GM12801 (cell line): ENCODE data around the gene PCDH9.

Source experiments
- CTCF ChIP-seq: IDR thresholded peaks from one replicate; pipeline ENCODE4 v1.5.1; 2011; ENCODE audit warnings: control low read depth; ENCODE audit not compliant: insufficient read length; ENCODE audit errors: extremely low read depth

The PCDH9 gene

GRCh38 chr13:67069117-67069767, 160.9 kb downstream of the PCDH9 start:
- TF ChIP-seq CTCF: no peak

GRCh38 chr13:67064920-67065319, 165.2 kb downstream of the PCDH9 start:
- TF ChIP-seq CTCF: no peak

GRCh38 chr13:67063036-67063435, 167.1 kb downstream of the PCDH9 start:
- TF ChIP-seq CTCF: no peak

GRCh38 chr13:67062160-67062559, 168.0 kb downstream of the PCDH9 start:
- no peak for TF ChIP-seq CTCF

GRCh38 chr13:67061750-67062149, 168.4 kb downstream of the PCDH9 start:
- TF ChIP-seq CTCF: no peak

GRCh38 chr13:67052550-67053490, 177.3 kb downstream of the PCDH9 start:
- TF ChIP-seq CTCF: no peak

GRCh38 chr13:67049744-67050143, 180.4 kb downstream of the PCDH9 start:
- no peak for TF ChIP-seq CTCF
